Amniotic epithelial cell (primary cell): Measurements from ENCODE around the gene RABEP1.
A peak's percentile ranks its signal among the peaks of the same experiment; 100 is the strongest.
"Not testable (repeated sequence)": the region's sequence is repeated elsewhere in the genome, so short reads cannot be mapped to it uniquely, and the experiment has no call there.

ENCODE experiments used
- DNase-seq: peaks from one replicate; pipeline ENCODE4 v3.0.0-alpha.2; 2010; ENCODE audit warnings: low read depth

RABEP1 gene

DNA sequence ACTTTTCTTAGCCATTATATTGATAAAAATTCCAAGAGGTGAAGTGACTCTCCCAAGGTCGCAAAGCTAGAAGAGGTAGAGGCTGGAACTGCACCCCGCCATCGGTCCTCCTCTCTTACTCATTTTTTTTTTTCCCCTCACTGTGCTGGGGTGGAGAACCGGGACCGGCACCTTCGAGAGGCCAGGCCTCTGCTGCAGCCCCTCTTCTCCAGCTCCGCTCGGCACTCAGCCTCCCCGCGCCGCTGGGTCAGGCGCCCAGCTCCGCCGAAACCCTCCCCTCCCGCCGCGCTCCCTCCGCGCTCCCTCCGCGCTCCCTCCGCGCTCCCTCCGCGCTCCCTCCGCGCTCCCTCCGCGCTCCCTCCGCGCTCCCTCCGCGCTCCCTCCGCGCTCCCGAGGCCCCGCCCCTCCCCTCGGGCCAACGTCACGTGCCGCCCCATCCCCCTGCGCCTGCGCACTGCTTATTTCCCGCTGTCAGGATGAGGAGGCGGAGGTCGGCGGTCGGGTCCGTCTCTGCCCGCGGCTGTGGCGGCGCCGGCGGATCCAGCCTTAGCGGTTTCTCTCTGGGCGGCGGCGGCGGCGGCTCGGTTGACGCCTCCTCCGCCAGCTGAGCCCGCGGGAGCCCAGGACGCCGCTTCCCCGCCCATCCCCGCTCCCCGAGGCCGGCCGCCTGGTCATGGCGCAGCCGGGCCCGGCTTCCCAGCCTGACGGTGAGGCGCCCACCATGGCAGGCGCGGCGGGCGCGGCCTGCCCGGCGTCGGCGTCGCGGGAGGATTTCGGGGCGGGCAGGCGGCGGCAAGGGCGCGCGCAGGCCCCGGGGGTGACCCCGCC, at the start of gene RABEP1:
TSS of gene RABEP1 (plus strand) at position 471 of the 828 bp plus-strand sequence. CDS start at position 674, 203 bp downstream.
- DNase-seq = peak; percentile 78

- DNase-seq = not testable (repeated sequence)
Observed at GRCh38 chr17:5233492-5233891, 48.6 kb upstream of the RABEP1 start.

DNA sequence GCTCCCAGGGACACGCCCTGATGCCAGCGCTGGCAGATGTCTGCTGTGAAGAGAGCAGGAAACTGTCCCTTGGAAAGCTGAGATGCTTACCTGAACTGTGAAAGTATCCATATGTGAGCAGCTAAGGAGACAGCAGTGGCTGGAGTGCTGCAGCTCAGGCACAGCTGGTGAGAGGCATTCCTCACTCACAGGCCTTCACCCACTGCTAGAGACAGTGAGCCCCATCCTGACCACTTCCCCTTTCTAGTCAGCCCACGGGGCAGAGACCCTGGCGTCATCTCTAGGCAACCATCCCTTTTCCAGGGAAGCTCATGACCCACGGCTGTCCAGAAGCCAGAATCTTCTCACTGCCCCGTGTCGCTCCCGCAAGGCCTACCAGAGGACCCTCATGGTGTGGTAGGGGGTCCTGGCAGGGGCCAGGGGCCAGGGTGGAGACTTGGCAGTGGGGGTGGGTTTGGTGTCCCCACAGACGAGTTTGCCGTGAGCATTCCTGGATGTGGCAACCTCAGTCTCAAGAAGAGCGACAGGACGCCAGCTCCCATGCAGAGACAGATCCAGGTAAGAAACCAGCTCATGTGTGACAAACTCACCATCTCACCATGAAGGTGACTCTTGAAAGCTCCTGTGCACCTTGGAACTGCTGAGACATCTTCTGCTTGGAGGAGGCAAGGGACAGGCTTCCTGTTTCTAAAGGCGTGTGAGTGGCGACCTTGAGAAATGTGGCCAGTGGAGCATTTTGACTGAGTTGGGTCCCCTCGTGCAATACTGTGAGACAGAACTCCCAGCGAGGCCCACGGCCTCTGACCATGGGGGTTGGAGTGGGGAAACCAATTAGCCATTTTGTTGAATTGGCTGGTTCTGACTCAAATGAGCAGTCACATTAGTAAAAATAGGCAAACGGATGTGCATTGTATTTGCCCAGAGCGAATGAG, 47.2 kb upstream of the RABEP1 start, which contains the start of gene SCIMP:
TSS of gene SCIMP (minus strand) at position 216 of the 932 bp plus-strand sequence. CDS start at position 111, 105 bp downstream.
- no peak for DNase-seq

DNA sequence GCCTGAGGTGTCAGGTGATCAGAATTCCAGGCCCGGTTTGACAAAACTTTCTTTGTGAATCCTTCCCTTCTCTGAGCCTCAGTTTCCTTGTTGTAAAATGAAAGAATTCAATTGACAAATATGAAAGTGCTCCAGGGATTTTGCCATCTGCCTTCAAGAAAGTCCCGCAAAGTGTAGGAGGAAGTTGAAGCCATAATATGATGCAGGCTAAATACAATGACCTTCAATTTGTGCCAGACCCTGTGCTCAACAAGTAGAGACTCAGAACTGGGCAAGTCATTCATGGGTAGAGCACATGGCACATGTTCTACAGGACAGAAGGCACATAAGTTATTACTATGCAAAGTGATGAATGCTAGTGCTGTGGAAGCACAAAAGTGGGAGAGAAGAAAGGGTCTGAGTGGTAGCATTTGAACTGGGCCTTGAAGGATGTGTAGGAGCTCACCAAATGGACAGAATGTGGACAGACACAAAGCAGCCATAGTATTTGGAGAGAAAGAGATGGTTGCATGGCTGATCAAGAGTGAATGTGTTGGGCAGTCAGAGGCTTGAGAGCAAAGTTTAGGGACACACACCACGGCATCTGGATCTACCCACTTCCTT, 45.0 kb upstream of the RABEP1 start:
- DNase-seq = no peak

- DNase-seq = peak; percentile 64
Observed at GRCh38 chr17:5237541-5238016, 44.5 kb upstream of the RABEP1 start.

DNA sequence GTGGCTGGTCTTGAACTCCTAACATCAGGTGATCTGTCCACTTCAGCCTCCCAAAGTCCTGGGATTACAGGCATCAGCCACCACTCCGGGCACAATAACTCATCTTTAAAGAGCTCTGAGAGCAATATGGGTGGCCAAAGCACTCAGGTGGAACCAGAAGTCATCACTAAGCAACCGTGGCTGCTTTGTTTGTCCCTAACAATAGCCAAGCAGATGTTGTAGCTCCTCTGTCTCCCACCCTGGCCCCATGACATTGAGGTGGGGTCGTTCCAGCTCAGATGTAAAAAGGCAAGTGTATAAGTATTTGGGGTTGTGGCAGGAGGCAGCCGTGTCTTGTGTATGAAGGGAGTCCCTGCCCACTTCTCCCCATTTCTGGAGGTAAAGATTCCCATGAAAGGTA, 43.8 kb upstream of the RABEP1 start:
- no peak for DNase-seq

GRCh38 chr17:5239769-5240168, 42.3 kb upstream of the RABEP1 start:
- not testable (repeated sequence) for DNase-seq

DNA sequence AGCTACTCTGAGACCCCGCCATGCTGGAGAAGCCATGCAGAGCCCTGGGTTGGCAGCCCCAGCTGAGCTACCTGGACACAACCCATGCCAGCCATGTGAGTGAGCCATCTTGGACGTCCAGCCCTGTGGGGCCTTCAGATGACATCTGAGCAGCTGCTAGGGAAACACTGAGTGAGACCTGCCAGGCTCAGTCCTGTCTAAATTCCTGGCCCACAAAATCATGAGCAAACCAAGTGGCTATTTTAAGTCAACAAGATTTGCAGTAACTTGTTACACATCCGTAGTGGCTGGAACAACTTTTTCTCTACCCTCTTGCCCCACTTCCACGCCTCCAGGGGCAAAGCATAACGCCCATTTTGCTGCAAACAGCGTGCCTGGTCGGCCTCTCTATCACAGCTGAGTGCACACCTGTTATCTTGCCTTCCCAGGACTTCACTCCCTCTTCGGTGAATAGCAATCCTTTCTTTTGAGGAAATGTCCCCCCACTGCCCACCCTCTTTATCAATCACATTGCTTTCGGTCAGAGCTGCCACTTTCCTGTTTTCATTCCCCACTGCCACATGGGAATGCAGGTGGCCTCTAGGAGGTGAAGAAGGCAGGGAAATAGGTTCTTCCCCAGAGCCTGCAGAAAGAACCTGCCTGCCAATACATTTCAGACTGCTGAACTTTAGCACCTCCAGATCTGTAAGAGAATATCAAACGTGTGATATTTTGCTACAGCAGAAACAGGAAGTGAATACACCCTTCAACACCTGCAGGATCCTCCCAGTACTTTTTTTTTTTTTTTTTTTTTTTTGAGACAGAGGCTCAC, 40.0 kb upstream of the RABEP1 start:
- DNase-seq = no peak

GRCh38 chr17:5247621-5248020, 34.5 kb upstream of the RABEP1 start:
- no peak for DNase-seq

DNA sequence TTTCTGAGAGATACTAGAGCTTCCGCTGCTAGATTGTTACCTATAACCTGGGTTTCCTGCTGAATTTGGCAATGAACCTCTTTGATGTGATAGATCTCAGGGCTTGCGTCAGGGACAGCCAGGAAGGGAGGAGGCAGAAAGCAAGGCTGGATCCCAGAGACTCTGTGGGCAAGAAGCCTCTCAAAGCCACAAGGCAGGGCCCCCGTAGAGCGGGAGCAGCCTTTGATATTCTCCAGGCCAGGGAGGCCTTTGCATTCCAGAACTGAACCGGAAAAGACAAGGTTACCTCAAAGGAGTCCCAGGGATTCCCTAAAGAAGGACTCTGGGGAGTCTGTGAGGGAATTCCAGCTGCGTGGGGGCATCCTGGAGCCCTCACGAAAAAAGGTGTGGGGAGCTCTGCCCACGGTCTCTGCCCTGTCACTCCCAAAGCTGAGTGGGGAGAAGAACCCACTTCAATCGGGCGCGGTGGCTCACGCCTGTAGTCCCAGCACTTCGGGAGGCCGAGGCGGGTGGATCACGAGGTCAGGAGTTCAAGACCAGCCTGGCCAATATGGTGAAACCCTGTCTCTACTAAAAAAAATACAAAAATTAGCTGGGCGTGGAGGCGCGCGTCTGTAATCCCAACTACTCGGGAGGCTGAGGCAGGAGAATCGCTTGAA, 33.1 kb upstream of the RABEP1 start:
- DNase-seq = peak; percentile 44

GRCh38 chr17:5249615-5250014, 32.5 kb upstream of the RABEP1 start:
- DNase-seq = peak; percentile 81

DNA sequence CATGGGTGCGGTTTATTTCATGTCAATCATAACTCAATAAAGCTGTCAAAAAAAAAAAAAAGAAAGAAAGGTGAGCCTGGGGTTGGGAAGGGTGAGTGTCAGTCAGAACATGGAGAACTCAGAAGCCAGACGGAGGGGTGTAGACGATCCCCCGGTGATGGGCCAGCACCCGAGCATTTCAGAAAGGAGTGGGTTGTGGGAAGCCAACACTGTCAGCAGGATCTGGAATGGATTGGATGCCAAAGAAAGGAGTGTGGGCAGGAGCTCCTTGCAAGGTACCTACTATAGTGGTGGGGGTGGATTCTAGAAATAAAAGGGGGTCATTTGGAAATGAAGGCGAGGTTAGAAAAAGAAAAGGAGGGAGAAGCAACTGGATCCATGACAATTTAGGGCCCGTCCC, 27.7 kb upstream of the RABEP1 start:
- DNase-seq = no peak

DNA sequence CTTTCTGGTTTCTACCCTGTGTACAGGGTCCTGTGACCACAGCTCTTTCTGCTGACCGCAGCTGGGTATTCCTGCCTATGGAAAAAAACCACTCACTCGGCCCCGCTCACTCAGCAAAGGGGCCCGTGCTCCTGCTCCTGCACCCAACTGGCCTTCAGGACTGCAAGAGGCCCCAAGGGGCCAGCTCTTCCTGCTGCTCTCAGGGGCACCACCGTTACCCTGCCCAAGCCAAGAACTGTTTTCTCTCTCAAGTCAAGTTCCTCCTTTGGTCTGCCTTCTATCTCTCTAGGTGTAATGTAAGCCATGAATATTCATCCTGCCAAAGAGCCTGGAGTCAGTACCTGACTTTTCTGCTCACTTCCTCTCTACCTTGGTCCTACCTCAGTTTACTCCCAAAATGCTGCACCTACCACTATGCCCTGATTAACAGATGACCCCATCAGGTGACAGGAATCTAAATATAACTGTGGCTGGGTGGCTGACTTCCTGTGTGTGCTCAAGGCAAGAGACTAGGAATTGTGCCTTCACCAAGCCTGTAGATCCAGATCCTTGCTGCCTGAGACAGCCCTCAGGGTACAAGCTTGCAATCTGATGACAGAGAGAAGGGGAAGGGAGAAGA, 27.1 kb upstream of the RABEP1 start:
- DNase-seq = peak; percentile 21

- DNase-seq = no peak
Observed at GRCh38 chr17:5257124-5257523, 25.0 kb upstream of the RABEP1 start.

DNA sequence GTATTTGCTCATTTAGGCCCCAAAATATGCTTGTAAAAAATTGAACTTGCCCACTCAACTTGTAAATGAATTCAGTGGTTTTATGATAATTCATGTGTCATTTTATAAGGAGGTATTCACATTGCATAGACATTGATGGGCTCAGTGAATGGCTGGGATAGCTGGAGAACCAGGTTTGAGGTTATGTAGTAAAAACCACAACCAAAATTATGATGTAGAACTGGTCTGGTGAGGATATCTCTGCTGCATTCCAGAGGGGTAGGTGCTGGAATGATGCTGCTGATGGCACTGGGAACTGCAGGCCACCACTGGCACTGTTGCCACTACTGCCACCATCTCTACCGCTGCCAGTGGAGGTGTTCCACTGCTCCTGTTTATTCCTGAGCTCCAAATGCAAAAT, 21.5 kb upstream of the RABEP1 start:
- DNase-seq = no peak

GRCh38 chr17:5262416-5262991, 19.6 kb upstream of the RABEP1 start:
- no peak for DNase-seq

- DNase-seq = no peak
Observed at GRCh38 chr17:5263441-5263840, 18.6 kb upstream of the RABEP1 start.

DNA sequence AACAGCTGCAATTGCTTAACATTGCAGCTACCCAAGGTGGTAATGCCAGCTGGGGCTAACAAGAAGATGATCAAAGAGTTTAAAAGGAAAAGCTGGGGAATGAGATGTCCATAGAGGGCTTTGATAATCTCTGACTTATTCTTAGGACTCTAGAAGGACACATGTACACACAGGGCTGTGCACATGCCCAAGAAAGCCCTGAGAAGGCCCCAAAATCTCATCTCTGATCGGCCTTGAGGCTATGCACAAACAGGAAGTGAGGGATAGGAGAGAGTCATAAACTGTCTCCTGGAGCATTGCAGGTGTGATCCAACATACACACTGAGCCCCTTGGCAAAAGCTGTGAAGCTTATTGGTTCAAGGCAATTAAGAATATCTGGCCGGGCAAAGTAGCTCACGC, 17.2 kb upstream of the RABEP1 start:
- DNase-seq = no peak

DNA sequence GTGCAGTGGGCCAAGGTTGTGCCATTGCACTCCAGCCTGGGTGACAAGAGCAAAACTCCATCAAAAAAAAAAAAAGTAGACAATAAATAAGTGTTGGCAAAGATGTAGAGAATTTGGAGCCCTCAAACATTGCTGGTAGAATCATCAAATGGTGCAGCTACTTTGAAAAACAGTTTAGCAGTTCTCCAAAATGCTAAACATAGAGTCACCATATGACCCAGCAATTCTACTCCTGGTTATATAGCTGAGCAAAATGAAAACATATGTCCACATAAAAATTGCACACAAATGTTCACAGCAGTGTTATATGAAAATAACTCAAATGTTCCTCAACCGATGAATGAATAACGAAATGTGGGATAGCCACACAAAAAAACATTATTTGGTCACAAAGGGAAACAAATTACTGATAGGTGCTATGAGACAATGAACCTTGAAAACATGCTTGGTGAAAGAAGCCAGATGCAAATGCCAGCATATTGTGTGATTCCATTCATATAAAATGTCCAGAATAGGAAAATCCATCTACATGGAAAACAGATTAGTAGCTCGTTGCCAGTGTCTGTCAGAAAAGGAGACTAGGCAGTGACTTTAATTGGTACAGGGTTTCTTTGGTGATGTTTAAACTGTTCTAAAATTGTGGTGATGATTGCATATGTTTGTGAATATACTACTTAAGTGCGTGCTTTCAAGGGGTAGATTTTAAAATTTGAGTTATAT, 12.7 kb upstream of the RABEP1 start:
- no peak for DNase-seq
